Endodermal cell (in vitro differentiated cells): ENCODE data around the gene COPS7B. TPM values are rescaled to one million over a fixed set of nuclear protein-coding genes. Genes with fewer than 3 reads are reported as not detected.

Source experiments
- DNase-seq: peaks from one replicate; pipeline ENCODE4 v3.0.0-alpha.2; 2017
- H3K27ac ChIP-seq: 2 replicates; pipeline ENCODE4 v1.5.1; 2013; ENCODE audit warnings: mild to moderate bottlenecking, low read depth, low read length, moderate library complexity
- H3K27me3 ChIP-seq: 2 replicates; pipeline ENCODE4 v1.6.1; 2013; ENCODE audit warnings: mild to moderate bottlenecking, low read length, moderate library complexity; ENCODE audit not compliant: insufficient read depth, control insufficient read depth, poor library complexity, severe bottlenecking
- H3K36me3 ChIP-seq: 2 replicates; pipeline ENCODE4 v1.7.0; 2013; ENCODE audit warnings: mild to moderate bottlenecking, low read length, moderate library complexity; ENCODE audit not compliant: control insufficient read depth, insufficient read depth
- H3K4me1 ChIP-seq: one replicate; pipeline ENCODE4 v1.7.0; 2013; ENCODE audit warnings: low read length; ENCODE audit not compliant: control insufficient read depth, insufficient read depth
- H3K4me3 ChIP-seq: 2 replicates; pipeline ENCODE4 v1.5.1; 2013; ENCODE audit warnings: mild to moderate bottlenecking, low read length, moderate library complexity
- H3K9ac ChIP-seq: 2 replicates; pipeline ENCODE4 v1.6.1; 2013; ENCODE audit warnings: mild to moderate bottlenecking, low read length, moderate library complexity; ENCODE audit not compliant: poor library complexity, severe bottlenecking; ENCODE audit errors: extremely low read depth
- H3K9me3 ChIP-seq: 2 replicates; pipeline ENCODE4 v1.6.1; 2013; ENCODE audit warnings: mild to moderate bottlenecking, low read length, moderate library complexity; ENCODE audit not compliant: control insufficient read depth
- H3K27ac Mint-ChIP-seq: 2 replicates; pipeline ENCODE4 v1.8.0; 2020; ENCODE audit warnings: mixed read lengths
- H3K27me3 Mint-ChIP-seq: 2 replicates; pipeline ENCODE4 v1.8.0; 2021; ENCODE audit warnings: mild to moderate bottlenecking, mixed read lengths; ENCODE audit not compliant: insufficient read depth
- H3K36me3 Mint-ChIP-seq: 2 replicates; pipeline ENCODE4 v1.8.0; 2020; ENCODE audit warnings: low read depth, mixed read lengths
- H3K4me1 Mint-ChIP-seq: 2 replicates; pipeline ENCODE4 v1.8.0; 2020; ENCODE audit warnings: mixed read lengths
- H3K4me3 Mint-ChIP-seq: 2 replicates; pipeline ENCODE4 v1.8.0; 2020; ENCODE audit warnings: mild to moderate bottlenecking, moderate library complexity, mixed read lengths
- H3K9me3 Mint-ChIP-seq: 2 replicates; pipeline ENCODE4 v1.8.0; 2020; ENCODE audit warnings: mild to moderate bottlenecking, mixed read lengths
- CTCF ChIP-seq: fragments of 200-600 bp; sonication (generic); conservative IDR thresholded peaks from 2 replicates; pipeline ENCODE4 v1.5.0; 2021; ENCODE audit warnings: antibody characterized with exemption, mild to moderate bottlenecking
- WGBS, 2 experiments: methylation state at CpG; one replicate each; pipeline versions ENCODE4 v1.1.5 to v1.1.7; 2013; ENCODE audit warnings: missing lambda C conversion rate in 2 of 2, mixed read lengths in 1 of 2; ENCODE audit not compliant: insufficient coverage in 1 of 2, insufficient read length in 1 of 2; 5-methylcytosine and 5-hydroxymethylcytosine counted together
- total RNA-seq, 2 donors: library from RNA; stranded (reverse); fragmentation: NEBNext Ultra II Directional in 1 of 2; extraction: Animal tissue kit (Norgen Biotek cat#: 25700) in 1 of 2; gene quantifications; 2 replicates in 1 of 2; 3 replicates in 1 of 2; pipeline ENCODE4 v1.2.1, GENCODE V29; 2021

The COPS7B gene
- total RNA-seq, 2 donors from 2014 or later = 55.0 to 67.1 TPM

GRCh38 chr2:231764124-231764523 lies 22.1 kb upstream of the COPS7B start:
- Mint-ChIP-seq H3K4me1 (peaks cover 3% of the 10 kb centered on the region), H3K27ac (no peak overlapping the region), H3K4me3 (no peak overlapping the region), H3K27me3 (peaks cover 3% of the 10 kb centered on the region), H3K9me3 (no peaks in the 10 kb centered on the region), H3K36me3 (no peaks in the 10 kb centered on the region)
- no peak overlapping the region for H3K27ac ChIP-seq
- no peaks in the 10 kb centered on the region for H3K36me3 ChIP-seq
- no peak for DNase-seq
- H3K4me3 ChIP-seq = no peak overlapping the region
- H3K9me3 ChIP-seq = no peaks in the 10 kb centered on the region
- H3K27me3 ChIP-seq = no peaks in the 10 kb centered on the region
- no peaks in the 10 kb centered on the region for H3K4me1 ChIP-seq
- H3K9ac ChIP-seq = no peak overlapping the region
- TF ChIP-seq CTCF = no peak

GRCh38 chr2:231764760-231765159 lies 21.5 kb upstream of the COPS7B start:
- Mint-ChIP-seq H3K4me3 (no peak overlapping the region), H3K36me3 (no peaks in the 10 kb centered on the region), H3K9me3 (no peaks in the 10 kb centered on the region), H3K4me1 (peaks cover 3% of the 10 kb centered on the region), H3K27ac (no peak overlapping the region), H3K27me3 (peaks cover 3% of the 10 kb centered on the region)
- WGBS, 2 experiments = 96% methylated on average over 4 of the region's 4 CpGs; no CpG with 5 or more reads in 1 of the 2 experiments
- Histone ChIP-seq H3K4me3 (no peak overlapping the region), H3K27me3 (no peaks in the 10 kb centered on the region), H3K9ac (no peak overlapping the region), H3K4me1 (no peaks in the 10 kb centered on the region), H3K9me3 (no peaks in the 10 kb centered on the region), H3K36me3 (no peaks in the 10 kb centered on the region), H3K27ac (no peak overlapping the region)
- no peak for DNase-seq
- no peak for TF ChIP-seq CTCF

GRCh38 chr2:231765496-231765929 lies 20.7 kb upstream of the COPS7B start:
- Histone ChIP-seq H3K4me1 (no peaks in the 10 kb centered on the region), H3K27ac (no peak overlapping the region), H3K36me3 (no peaks in the 10 kb centered on the region), H3K9me3 (no peaks in the 10 kb centered on the region), H3K9ac (no peak overlapping the region), H3K4me3 (no peak overlapping the region), H3K27me3 (no peaks in the 10 kb centered on the region)
- peaks cover 3% of the 10 kb centered on the region for H3K27me3 Mint-ChIP-seq
- no peak for TF ChIP-seq CTCF
- no peaks in the 10 kb centered on the region for H3K9me3 Mint-ChIP-seq
- H3K4me3 Mint-ChIP-seq = no peak overlapping the region
- DNase-seq = no peak
- no peak overlapping the region for H3K27ac Mint-ChIP-seq
- H3K4me1 Mint-ChIP-seq = peaks cover 3% of the 10 kb centered on the region
- no peaks in the 10 kb centered on the region for H3K36me3 Mint-ChIP-seq
